ENCODE measurements around the gene TUBB4A. TPM values are rescaled to one million over a fixed set of nuclear protein-coding genes. Genes with fewer than 3 reads are reported as not detected.

Gene TUBB4A
- total and polyA plus RNA-seq, 2 of the 8 experiments (the other 6 are each of a cell fraction or from before 2014, with no cell fraction given), result 16.8 to 30.4 TPM

DNA sequence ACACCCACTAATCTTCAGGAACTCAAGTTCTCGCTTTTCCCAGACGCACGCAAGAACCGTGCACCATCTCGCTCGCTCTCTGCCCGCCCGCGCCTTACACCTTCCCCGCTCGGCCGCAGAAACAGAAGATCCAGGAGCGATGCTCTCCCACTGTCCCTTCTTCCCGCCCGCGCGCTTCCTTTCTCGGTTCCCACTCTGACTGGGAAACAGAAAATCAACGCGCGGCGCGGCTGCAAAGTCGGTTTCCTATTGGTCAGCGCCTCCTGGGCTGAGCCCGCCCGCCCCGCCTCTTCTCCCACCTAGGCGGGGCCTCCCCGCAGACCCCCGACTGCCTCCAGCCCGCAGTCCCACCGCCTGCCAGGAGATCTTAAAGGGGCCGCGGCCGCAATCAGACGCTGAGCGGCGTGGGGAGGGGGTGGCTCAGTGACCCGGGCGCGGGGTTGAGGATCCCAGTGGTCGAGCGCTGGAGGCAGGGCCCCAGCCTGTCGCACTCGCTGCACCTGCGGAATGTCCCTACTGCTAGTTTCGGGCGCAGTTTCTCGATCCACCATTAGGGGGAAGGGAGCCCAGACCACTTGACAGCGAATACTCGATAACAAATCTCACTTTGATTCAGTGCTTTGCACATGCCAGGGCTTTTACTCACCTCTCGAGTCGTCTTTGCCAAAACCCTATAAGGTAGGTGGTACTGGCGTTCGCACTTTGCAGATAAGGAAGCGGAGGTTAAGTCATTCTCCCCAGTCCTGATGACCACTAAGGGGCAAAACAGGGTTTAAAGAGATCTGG lies 41.8 kb downstream of the TUBB4A start (continued):
- TF ChIP-seq RXRA (IDR thresholded peaks at IDR 0.05; ENCODE audit: insufficient read depth, low read depth, low read length) (no peak), FOSL1 (IDR thresholded peaks at IDR 0.05; ENCODE audit: insufficient read depth, low read depth, low read length) (no peak), NRF1 (IDR thresholded peaks at IDR 0.05; ENCODE audit: low read depth, low read length) (no peak), SIRT6 (IDR thresholded peaks at IDR 0.05; ENCODE audit: low read length) (no peak), SIN3A (conservative IDR thresholded peaks at IDR 0.05 in 1 of 2, IDR thresholded peaks at IDR 0.05 in 1 of 2; ENCODE audit: low read depth in 1 of 2, low read length in 2 of 2) (0 out of 4 replicates have a peak, but pooled peaks of 1 of the 2 experiments have one; percentile 85), EGR1 (IDR thresholded peaks at IDR 0.05; ENCODE audit: borderline replicate concordance, low read depth, low read length) (no peak), SAP30 (IDR thresholded peaks at IDR 0.05; ENCODE audit: insufficient read depth, insufficient replicate concordance, low read length) (no peak), CEBPB (IDR thresholded peaks at IDR 0.05; ENCODE audit: low read depth, low read length) (no peak), CREB1 (IDR thresholded peaks at IDR 0.05) (no peak), POLR2AphosphoS5 (IDR thresholded peaks at IDR 0.05; ENCODE audit: low read depth, low read length) (0 out of 2 replicates have a peak, but pooled peaks have one; percentile 18), TBP (IDR thresholded peaks at IDR 0.05; ENCODE audit: low read depth, low read length) (peak; percentile 37; the same call in 1 of the 2 replicates), RBBP5 (IDR thresholded peaks at IDR 0.05; ENCODE audit: borderline replicate concordance, low read depth, low read length) (no peak), RAD21 (IDR thresholded peaks at IDR 0.05 in 1 of 2, conservative IDR thresholded peaks at IDR 0.05 in 1 of 2; ENCODE audit: low read depth in 2 of 2, low read length in 2 of 2) (peak; percentile 9 to 38; a peak in 2 of 4 replicates), CBX5 (IDR thresholded peaks at IDR 0.05; ENCODE audit: low read depth, low read length) (no peak), SIX5 (IDR thresholded peaks at IDR 0.05; ENCODE audit: low read depth, low read length) (no peak), POLR2A (IDR thresholded peaks at IDR 0.05; ENCODE audit: control extremely low read depth in 1 of 2, low read depth in 2 of 2, low read length in 2 of 2) (0 out of 3 replicates have a peak, but pooled peaks of 1 of the 2 experiments have one; percentile 25), HDAC2 (IDR thresholded peaks at IDR 0.05; ENCODE audit: borderline replicate concordance in 1 of 2, low read depth in 2 of 2, low read length in 2 of 2) (0 out of 4 replicates have a peak, but pooled peaks of 1 of the 2 experiments have one; percentile 9), PHF8 (conservative IDR thresholded peaks at IDR 0.05; ENCODE audit: low read depth, low read length) (no peak), GTF2F1 (IDR thresholded peaks at IDR 0.05; ENCODE audit: borderline replicate concordance, low read depth, low read length) (no peak)
- TF ChIP-seq, protein P1, sequence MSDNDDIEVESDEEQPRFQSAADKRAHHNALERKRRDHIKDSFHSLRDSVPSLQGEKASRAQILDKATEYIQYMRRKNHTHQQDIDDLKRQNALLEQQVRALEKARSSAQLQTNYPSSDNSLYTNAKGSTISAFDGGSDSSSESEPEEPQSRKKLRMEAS (IDR thresholded peaks at IDR 0.05), result peak; percentile 48

Measured in H1 (cell line).